ENCODE data around the gene FRMD4B. TPM values are rescaled to one million over a fixed set of nuclear protein-coding genes. Genes with fewer than 3 reads are reported as not detected.

The FRMD4B gene
- total and polyA plus RNA-seq, 7 donors: 1.1 to 4.0 (median 2.9) TPM

DNA sequence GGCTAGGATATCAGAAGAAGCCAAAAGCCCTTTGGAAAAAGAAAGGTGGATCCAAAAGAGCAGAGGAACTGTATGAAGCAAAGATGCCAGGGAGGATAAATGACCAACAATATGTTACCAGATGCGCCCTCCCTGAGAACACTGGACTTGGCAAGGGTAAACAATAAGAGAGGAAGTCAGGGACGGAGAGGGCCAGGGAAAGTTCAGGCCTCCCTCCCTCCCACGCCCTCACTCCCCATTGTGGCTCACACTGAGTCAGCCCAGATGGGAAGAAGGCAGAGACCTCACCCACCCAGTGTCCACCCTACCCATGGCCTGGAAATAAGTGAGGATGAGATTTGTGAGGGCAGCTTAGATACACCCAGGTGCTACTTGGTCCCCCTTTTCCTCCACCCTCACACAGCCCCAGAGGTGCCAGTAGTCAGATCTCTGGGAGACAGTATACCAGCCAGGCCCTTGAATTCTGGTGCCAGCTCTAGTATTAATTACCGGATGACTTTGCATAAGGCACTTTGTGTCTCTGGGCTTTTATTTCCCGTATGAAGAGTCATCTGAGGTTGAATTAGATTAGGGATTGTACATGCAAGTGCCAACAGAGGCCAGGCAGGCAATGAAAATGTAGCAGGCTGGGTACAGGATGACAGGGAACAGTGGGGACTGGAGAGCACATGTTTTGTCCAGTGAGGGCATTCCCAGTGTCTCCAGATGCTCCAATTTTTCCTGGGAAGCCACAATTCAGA is 35.1 kb upstream of the FRMD4B start:
- TF ChIP-seq, protein P1, sequence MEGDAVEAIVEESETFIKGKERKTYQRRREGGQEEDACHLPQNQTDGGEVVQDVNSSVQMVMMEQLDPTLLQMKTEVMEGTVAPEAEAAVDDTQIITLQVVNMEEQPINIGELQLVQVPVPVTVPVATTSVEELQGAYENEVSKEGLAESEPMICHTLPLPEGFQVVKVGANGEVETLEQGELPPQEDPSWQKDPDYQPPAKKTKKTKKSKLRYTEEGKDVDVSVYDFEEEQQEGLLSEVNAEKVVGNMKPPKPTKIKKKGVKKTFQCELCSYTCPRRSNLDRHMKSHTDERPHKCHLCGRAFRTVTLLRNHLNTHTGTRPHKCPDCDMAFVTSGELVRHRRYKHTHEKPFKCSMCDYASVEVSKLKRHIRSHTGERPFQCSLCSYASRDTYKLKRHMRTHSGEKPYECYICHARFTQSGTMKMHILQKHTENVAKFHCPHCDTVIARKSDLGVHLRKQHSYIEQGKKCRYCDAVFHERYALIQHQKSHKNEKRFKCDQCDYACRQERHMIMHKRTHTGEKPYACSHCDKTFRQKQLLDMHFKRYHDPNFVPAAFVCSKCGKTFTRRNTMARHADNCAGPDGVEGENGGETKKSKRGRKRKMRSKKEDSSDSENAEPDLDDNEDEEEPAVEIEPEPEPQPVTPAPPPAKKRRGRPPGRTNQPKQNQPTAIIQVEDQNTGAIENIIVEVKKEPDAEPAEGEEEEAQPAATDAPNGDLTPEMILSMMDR (IDR thresholded peaks at IDR 0.05): no peak
- WGBS, 3 donors: 48 to 58% (median 53%) methylated on average over 5 of the region's 5 CpGs
- no peaks in the 10 kb centered on the region for H3K4me1 ChIP-seq
- no peak overlapping the region for H3K4me3 ChIP-seq
- ATAC-seq (peak in 2 of 4 donors; percentile 25 to 34), DNase-seq (peak in 1 of 2 donors; percentile 21)
- H3K9me3 ChIP-seq: no peaks in the 10 kb centered on the region
- H3K27me3 ChIP-seq (ENCODE audit: insufficient read depth in 3 of 3, low read length in 2 of 3): no peaks in the 10 kb centered on the region
- intact Hi-C loops (cut with DNase I): no loop called here
- H3K27ac ChIP-seq: no peak overlapping the region
- H3K36me3 ChIP-seq (ENCODE audit: insufficient read depth in 1 of 2, low read depth in 1 of 2): no peaks in the 10 kb centered on the region

DNA sequence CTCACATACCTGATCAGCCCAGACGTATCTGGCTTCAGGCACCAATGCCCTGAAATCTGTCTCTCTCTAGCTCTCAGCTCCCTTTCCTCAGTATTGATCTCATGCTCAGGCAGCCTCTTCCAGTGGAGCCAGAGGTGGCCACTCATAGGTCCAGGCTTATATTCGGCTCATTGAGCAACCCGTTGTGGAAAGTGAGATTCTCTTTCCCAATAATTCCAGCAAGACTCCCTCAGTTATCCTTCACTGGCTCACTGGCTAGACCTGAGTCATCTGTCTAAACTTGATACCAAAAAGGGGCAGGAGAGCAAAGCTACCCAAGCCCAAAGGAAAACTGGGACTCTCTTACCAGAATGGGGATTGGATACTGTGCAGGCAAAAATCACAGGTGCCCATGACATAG is 33.4 kb upstream of the FRMD4B start:
- Histone ChIP-seq H3K4me3 (no peak overlapping the region), H3K9me3 (no peaks in the 10 kb centered on the region), H3K4me1 (no peaks in the 10 kb centered on the region), H3K27ac (no peak overlapping the region), H3K36me3 (ENCODE audit: insufficient read depth in 1 of 2, low read depth in 1 of 2) (no peaks in the 10 kb centered on the region), H3K27me3 (ENCODE audit: insufficient read depth in 3 of 3, low read length in 2 of 3) (no peaks in the 10 kb centered on the region)
- TF ChIP-seq, protein P1 (IDR thresholded peaks at IDR 0.05): no peak
- WGBS, 3 donors: 89 to 99% (median 95%) methylated on average over 3 of the region's 3 CpGs
- intact Hi-C loops (cut with DNase I): no loop called here
- DNase-seq (no peak), ATAC-seq (no peak)

- no peaks in the 10 kb centered on the region for H3K9me3 ChIP-seq
- H3K4me3 ChIP-seq: no peak overlapping the region
- ATAC-seq: no peak
- intact Hi-C loops (cut with DNase I): no loop called here
- TF ChIP-seq, protein P1 (IDR thresholded peaks at IDR 0.05): no peak
- DNase-seq: no peak
- H3K27me3 ChIP-seq (ENCODE audit: insufficient read depth in 3 of 3, low read length in 2 of 3): no peaks in the 10 kb centered on the region
- no peak overlapping the region for H3K27ac ChIP-seq
- no peaks in the 10 kb centered on the region for H3K36me3 ChIP-seq (ENCODE audit: insufficient read depth in 1 of 2, low read depth in 1 of 2)
- H3K4me1 ChIP-seq: no peaks in the 10 kb centered on the region
- WGBS, 3 donors: 78 to 82% (median 78%) methylated on average over 5 of the region's 5 CpGs
These were observed 31.7 kb upstream of the FRMD4B start for GRCh38 chr3:69417541-69418078.

GRCh38 chr3:69413551-69414207 is 27.8 kb upstream of the FRMD4B start:
- WGBS, 3 donors: 50 to 55% (median 51%) methylated on average over 9 of the region's 9 CpGs
- Histone ChIP-seq H3K4me3 (no peak overlapping the region), H3K4me1 (no peaks in the 10 kb centered on the region), H3K27ac (no peak overlapping the region), H3K36me3 (ENCODE audit: insufficient read depth in 1 of 2, low read depth in 1 of 2) (no peaks in the 10 kb centered on the region), H3K9me3 (no peaks in the 10 kb centered on the region), H3K27me3 (ENCODE audit: insufficient read depth in 3 of 3, low read length in 2 of 3) (no peaks in the 10 kb centered on the region)
- TF ChIP-seq, protein P1 (IDR thresholded peaks at IDR 0.05): no peak
- ATAC-seq (no peak), DNase-seq (no peak)
- intact Hi-C loops (cut with DNase I): loop anchor here (5.0 kb wide), 2 partner anchors 101 to 251 kb away; no protein-coding TSS in a partner anchor
